Stimulated activated naive CD4-positive, alpha-beta T cell treated with Interleukin-2 at 50 U/mL for 16 hours (primary cell): ENCODE measurements around the gene IKZF5.

Experiments
- DNase-seq: peaks from one replicate; lab custom pipeline; 2025; lab: John Stamatoyannopoulos, UW

IKZF5 gene

GRCh38 chr10:123008355-123009104 lies at the start of gene IKZF5, which contains the start of gene ACADSB:
Gene IKZF5, minus strand, starts transcription at chr10:123008795. Its CDS starts 10,170 bp downstream, at chr10:122998625.
Gene ACADSB, plus strand, starts transcription at chr10:123009006. Its CDS starts 24 bp downstream, at chr10:123009030.
- DNase-seq, result peak; percentile 97

- DNase-seq, result no peak
Measured at GRCh38 chr10:123057968-123058367, 49.4 kb upstream of the IKZF5 start.

- no peak for DNase-seq
Measured at GRCh38 chr10:123045961-123046731, 37.6 kb upstream of the IKZF5 start.

GRCh38 chr10:123044391-123044790 lies 35.8 kb upstream of the IKZF5 start:
- DNase-seq, result no peak

GRCh38 chr10:123043409-123043925 lies 34.9 kb upstream of the IKZF5 start:
- DNase-seq, result no peak

GRCh38 chr10:123042708-123043408 lies 34.3 kb upstream of the IKZF5 start:
- no peak for DNase-seq

- no peak for DNase-seq
Measured at GRCh38 chr10:123039632-123039930, 31.0 kb upstream of the IKZF5 start.

GRCh38 chr10:123038782-123039631 lies 30.4 kb upstream of the IKZF5 start:
- no peak for DNase-seq

GRCh38 chr10:123035467-123036086 lies 27.0 kb upstream of the IKZF5 start:
- DNase-seq, result no peak

- DNase-seq, result no peak
Measured at GRCh38 chr10:123034332-123034731, 25.7 kb upstream of the IKZF5 start.

- no peak for DNase-seq
Measured at GRCh38 chr10:123031124-123031523, 22.5 kb upstream of the IKZF5 start.

GRCh38 chr10:123027861-123028260 lies 19.3 kb upstream of the IKZF5 start:
- no peak for DNase-seq

GRCh38 chr10:123026302-123026701 lies 17.7 kb upstream of the IKZF5 start:
- no peak for DNase-seq

- DNase-seq, result no peak
Measured at GRCh38 chr10:123024540-123024939, 15.9 kb upstream of the IKZF5 start.

GRCh38 chr10:123021517-123021916 lies 12.9 kb upstream of the IKZF5 start:
- no peak for DNase-seq

GRCh38 chr10:123019941-123020703 lies 11.5 kb upstream of the IKZF5 start:
- DNase-seq, result no peak

- no peak for DNase-seq
Measured at GRCh38 chr10:123019264-123019663, 10.7 kb upstream of the IKZF5 start.

GRCh38 chr10:123018531-123018930 lies 9.9 kb upstream of the IKZF5 start:
- no peak for DNase-seq

GRCh38 chr10:123017421-123018165 lies 9.0 kb upstream of the IKZF5 start:
- DNase-seq, result no peak

- no peak for DNase-seq
Measured at GRCh38 chr10:123016228-123016627, 7.6 kb upstream of the IKZF5 start.
